OCI-LY3 (cell line): ENCODE data around the gene RALY.

Experiments
- CTCF ChIP-seq: fragments of 200-600, 300-600 bp; sonication (generic); IDR thresholded peaks from 2 replicates; pipeline ENCODE4 v1.5.1; 2014; ENCODE audit warnings: antibody characterized with exemption, low read length, low read depth
- EZH2phosphoT487 ChIP-seq: fragments of 200-600 bp; shearing (Covaris generic); IDR thresholded peaks from 2 replicates; pipeline ENCODE4 v1.6.1; 2018; ENCODE audit warnings: antibody characterized with exemption, mixed run types, low read depth

DNA sequence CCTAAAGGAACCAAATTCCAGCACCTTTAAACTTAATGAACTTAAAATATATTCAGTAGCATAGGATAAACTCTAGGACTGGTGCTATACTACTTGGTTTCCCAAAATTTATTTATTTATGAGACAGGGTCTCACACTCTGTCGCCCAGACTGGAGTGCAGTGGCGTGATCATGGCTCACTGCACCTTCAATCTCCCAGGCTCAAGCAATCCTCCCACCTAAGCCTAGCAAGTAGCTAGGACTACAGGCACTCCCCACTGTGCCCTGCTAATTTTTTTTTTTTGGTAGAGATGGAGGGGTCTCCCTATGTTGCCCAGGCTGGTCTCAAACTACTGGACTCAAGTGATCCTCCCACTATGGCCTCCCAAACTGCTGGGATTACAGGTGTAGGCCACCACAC is 96.9 kb downstream of the RALY start:
- TF ChIP-seq CTCF (no peak), EZH2phosphoT487 (no peak)
